Hindlimb muscle (tissue), 1 donor: ENCODE measurements around the gene ZBTB20. TPM values are rescaled to one million over a fixed set of nuclear protein-coding genes. Genes with fewer than 3 reads are reported as not detected.
A peak's percentile ranks its signal among the peaks of the same experiment; 100 is the strongest.

Experiments
- DNase-seq: peaks from one replicate; pipeline ENCODE4 v3.0.0-alpha.2; 2013
- polyA plus RNA-seq: library from polyadenylated mRNA; unstranded; fragments of 120-200 nt; gene quantifications from one replicate; pipeline ENCODE4 v1.2.1, GENCODE V29; 2013; ENCODE audit not compliant: insufficient read length

The ZBTB20 gene
- polyA plus RNA-seq, 1 donor = 5.1 TPM

GRCh38 chr3:114671741-114672510 lies 475.2 kb downstream of the ZBTB20 start:
- DNase-seq = no peak

GRCh38 chr3:114669614-114670013 lies 477.5 kb downstream of the ZBTB20 start:
- no peak for DNase-seq

- DNase-seq = no peak
These were observed 479.0 kb downstream of the ZBTB20 start for GRCh38 chr3:114668099-114668498.

GRCh38 chr3:114666623-114667022 lies 480.5 kb downstream of the ZBTB20 start:
- DNase-seq = no peak

- DNase-seq = no peak
These were observed 483.1 kb downstream of the ZBTB20 start for GRCh38 chr3:114664006-114664405.

- DNase-seq = no peak
These were observed 486.3 kb downstream of the ZBTB20 start for GRCh38 chr3:114660808-114661207.

GRCh38 chr3:114660124-114660523 lies 487.0 kb downstream of the ZBTB20 start:
- DNase-seq = peak; percentile 91

- no peak for DNase-seq
These were observed 487.7 kb downstream of the ZBTB20 start for GRCh38 chr3:114659109-114660061.

- no peak for DNase-seq
These were observed 495.5 kb downstream of the ZBTB20 start for GRCh38 chr3:114651555-114651954.

- DNase-seq = no peak
These were observed 496.3 kb downstream of the ZBTB20 start for GRCh38 chr3:114650808-114651207.

GRCh38 chr3:114649331-114649730 lies 497.8 kb downstream of the ZBTB20 start:
- no peak for DNase-seq

GRCh38 chr3:114646526-114646925 lies 500.6 kb downstream of the ZBTB20 start:
- no peak for DNase-seq

- DNase-seq = no peak
These were observed 501.7 kb downstream of the ZBTB20 start for GRCh38 chr3:114645392-114645791.

GRCh38 chr3:114644367-114644766 lies 502.7 kb downstream of the ZBTB20 start:
- DNase-seq = no peak

- DNase-seq = peak; percentile 35
These were observed 503.9 kb downstream of the ZBTB20 start for GRCh38 chr3:114642951-114643741.

GRCh38 chr3:114640126-114640525 lies 507.0 kb downstream of the ZBTB20 start:
- DNase-seq = no peak

GRCh38 chr3:114639171-114639570 lies 507.9 kb downstream of the ZBTB20 start:
- DNase-seq = no peak

GRCh38 chr3:114635878-114636277 lies 511.2 kb downstream of the ZBTB20 start:
- DNase-seq = no peak

- no peak for DNase-seq
These were observed 512.5 kb downstream of the ZBTB20 start for GRCh38 chr3:114634635-114635034.

- DNase-seq = no peak
These were observed 514.2 kb downstream of the ZBTB20 start for GRCh38 chr3:114632757-114633424.

- DNase-seq = peak; percentile 60
These were observed 519.3 kb downstream of the ZBTB20 start for GRCh38 chr3:114627770-114628169.

- no peak for DNase-seq
These were observed 520.3 kb downstream of the ZBTB20 start for GRCh38 chr3:114626751-114627150.
